Motor neuron (in vitro differentiated cells): ENCODE results near the gene S100A5. TPM values are rescaled to one million over a fixed set of nuclear protein-coding genes. Genes with fewer than 3 reads are reported as not detected.
"Not testable (repeated sequence)": the region's sequence is repeated elsewhere in the genome, so short reads cannot be mapped to it uniquely, and the experiment has no call there.

ENCODE experiments used
- ATAC-seq, 8 experiments: fragments of 200-7000 bp; cut with Tn5 transposase; replicated peaks in 6 of 8; 2 replicates each; pipeline ENCODE4 v1.8.0; 2021; ENCODE audit warnings: mild to moderate bottlenecking in 8 of 8, moderate library complexity in 8 of 8
- H3K27ac ChIP-seq, 2 donors: fragments of 250-450 bp; sonication (Bioruptor Pico); 2 replicates each; pipeline ENCODE4 v1.9.0; 2021; ENCODE audit warnings: antibody characterized with exemption in 2 of 2, mild to moderate bottlenecking in 2 of 2, moderate library complexity in 1 of 2
- H3K4me1 ChIP-seq, 2 donors: fragments of 250-450 bp; sonication (Bioruptor Pico); replicated peaks in 1 of 2; 2 replicates each; pipeline ENCODE4 v1.6.1; 2021; ENCODE audit warnings: antibody characterized with exemption in 2 of 2, mild to moderate bottlenecking in 2 of 2, moderate library complexity in 1 of 2
- H3K4me3 ChIP-seq, 5 donors: fragments of 250-450 bp; sonication (Bioruptor Pico); 2 replicates each; pipeline ENCODE4 v1.9.0; 2021; ENCODE audit warnings: antibody characterized with exemption in 5 of 5, mild to moderate bottlenecking in 5 of 5, moderate library complexity in 4 of 5
- WGBS, 10 experiments: fragments of 450-650 bp; shearing (Covaris generic); methylation state at CpG; one replicate each; pipeline ENCODE4 v1.0.0; 2022; 5-methylcytosine and 5-hydroxymethylcytosine counted together
- in situ Hi-C, 9 experiments: fragments of 400-800 bp; cut with MboI; loops; one replicate each; pipeline ENCODE4 v1.15.0; 2021; ENCODE audit warnings: low sequenced_read_pairs in 9 of 9, low pct_unique_long_range_greater_than_20kb in 2 of 9; ENCODE audit not compliant: unreplicated experiment in 9 of 9
- total RNA-seq, 8 experiments: library from RNA; unstranded; fragments of 300-600 nt; gene quantifications; 2 replicates each; pipeline versions ENCODE4 v1.2.3 to v1.2.4, GENCODE V29; 2022

Gene S100A5
- total RNA-seq, 8 experiments from 2014 or later: not detected

GRCh38 chr1:153563991-153564390 is 23.3 kb upstream of the S100A5 start:
- ATAC-seq: no peak
- H3K27ac ChIP-seq: no peak overlapping the region
- no peak overlapping the region for H3K4me3 ChIP-seq
- 60 to 92% (median 73%) methylated on average over 2 to 4 of the region's 7 CpGs; no CpG with 5 or more reads in 7 of the 10 experiments for WGBS, 10 experiments
- peaks cover 19 to 26% of the 10 kb centered on the region in 2 donors for H3K4me1 ChIP-seq
- in situ Hi-C loops: loop anchor here in 1 of 9 experiments (10.0 kb wide), 1 partner anchor 59 kb away; no protein-coding TSS in a partner anchor

- no peak overlapping the region for H3K27ac ChIP-seq
- H3K4me3 ChIP-seq: no peak overlapping the region
- 40 to 100% (median 88%) methylated on average over 1 to 4 of the region's 6 CpGs; no CpG with 5 or more reads in 6 of the 10 experiments for WGBS, 10 experiments
- ATAC-seq: no peak
- H3K4me1 ChIP-seq: peaks cover 16 to 23% of the 10 kb centered on the region in 2 donors
- in situ Hi-C loops: loop anchor here in 1 of 9 experiments (10.0 kb wide), 1 partner anchor 59 kb away; no protein-coding TSS in a partner anchor
Measured at GRCh38 chr1:153563483-153563901, 22.8 kb upstream of the S100A5 start.

GRCh38 chr1:153562021-153562420 is 21.3 kb upstream of the S100A5 start:
- not testable (repeated sequence) for ATAC-seq, H3K27ac ChIP-seq, H3K4me3 ChIP-seq
- WGBS, 10 experiments: 76 to 100% (median 88%) methylated on average over 1 to 3 of the region's 3 CpGs; no CpG with 5 or more reads in 1 of the 10 experiments
- in situ Hi-C loops: loop anchor here in 1 of 9 experiments (10.0 kb wide), 1 partner anchor 57 kb away; no protein-coding TSS in a partner anchor
- H3K4me1 ChIP-seq: peaks cover 15 to 16% of the 10 kb centered on the region in 2 donors

GRCh38 chr1:153561466-153561985 is 20.8 kb upstream of the S100A5 start:
- 83 to 100% (median 92%) methylated on average over 1 to 3 of the region's 3 CpGs; no CpG with 5 or more reads in 4 of the 10 experiments for WGBS, 10 experiments

GRCh38 chr1:153560771-153561465 is 20.2 kb upstream of the S100A5 start:
- WGBS, 10 experiments: 82 to 100% (median 88%) methylated on average over 1 to 10 of the region's 10 CpGs; no CpG with 5 or more reads in 1 of the 10 experiments
- in situ Hi-C loops: loop anchor here in 1 of 9 experiments (10.0 kb wide), 1 partner anchor 56 kb away; no protein-coding TSS in a partner anchor

More at GRCh38 chr1:153561466-153561985, 20.8 kb upstream of the S100A5 start:
- peaks cover 11% of the 10 kb centered on the region in 2 donors for H3K4me1 ChIP-seq
- no peak overlapping the region for H3K27ac ChIP-seq
- no peak for ATAC-seq
- no peak overlapping the region for H3K4me3 ChIP-seq
- in situ Hi-C loops: loop anchor here in 1 of 9 experiments (10.0 kb wide), 1 partner anchor 57 kb away; no protein-coding TSS in a partner anchor

GRCh38 chr1:153560241-153560640 is 19.5 kb upstream of the S100A5 start:
- Histone ChIP-seq H3K27ac (no peak overlapping the region), H3K4me1 (no peaks in the 10 kb centered on the region), H3K4me3 (no peak overlapping the region)
- WGBS, 10 experiments: 89 to 100% (median 93%) methylated on average over 2 of the region's 2 CpGs; no CpG with 5 or more reads in 5 of the 10 experiments
- ATAC-seq: no peak
- in situ Hi-C loops: loop anchor here in 1 of 9 experiments (10.0 kb wide), 1 partner anchor 55 kb away; no protein-coding TSS in a partner anchor

More at GRCh38 chr1:153560771-153561465, 20.2 kb upstream of the S100A5 start:
- ATAC-seq: no peak
- Histone ChIP-seq H3K4me1 (peaks cover 5% of the 10 kb centered on the region in 2 donors), H3K4me3 (no peak overlapping the region), H3K27ac (no peak overlapping the region)

GRCh38 chr1:153557877-153558276 is 17.1 kb upstream of the S100A5 start:
- no peaks in the 10 kb centered on the region for H3K4me1 ChIP-seq
- no peak for ATAC-seq
- H3K27ac ChIP-seq: no peak overlapping the region
- in situ Hi-C loops: no loop called here
- 51 to 100% (median 92%) methylated on average over 1 to 3 of the region's 3 CpGs; no CpG with 5 or more reads in 3 of the 10 experiments for WGBS, 10 experiments
- no peak overlapping the region for H3K4me3 ChIP-seq

- H3K4me3 ChIP-seq: no peak overlapping the region
- no peak for ATAC-seq
- H3K27ac ChIP-seq: no peak overlapping the region
- in situ Hi-C loops: no loop called here
- 80 to 100% (median 83%) methylated on average over 1 of the region's 1 CpG; no CpG with 5 or more reads in 7 of the 10 experiments for WGBS, 10 experiments
- no peaks in the 10 kb centered on the region for H3K4me1 ChIP-seq
Measured at GRCh38 chr1:153556348-153556747, 15.6 kb upstream of the S100A5 start.

GRCh38 chr1:153553830-153554541 is 13.3 kb upstream of the S100A5 start:
- 23 to 100% (median 90%) methylated on average over 1 to 2 of the region's 2 CpGs; no CpG with 5 or more reads in 5 of the 10 experiments for WGBS, 10 experiments
- no peak for ATAC-seq
- Histone ChIP-seq H3K27ac (no peak overlapping the region), H3K4me3 (no peak overlapping the region), H3K4me1 (no peaks in the 10 kb centered on the region)
- in situ Hi-C loops: no loop called here

GRCh38 chr1:153553096-153553495 is 12.4 kb upstream of the S100A5 start:
- 80 to 93% (median 86%) methylated on average over 1 to 10 of the region's 12 CpGs; no CpG with 5 or more reads in 7 of the 10 experiments for WGBS, 10 experiments
- Histone ChIP-seq H3K4me1 (no peaks in the 10 kb centered on the region), H3K27ac (no peak overlapping the region), H3K4me3 (no peak overlapping the region)
- no peak for ATAC-seq
- in situ Hi-C loops: no loop called here

- Histone ChIP-seq H3K4me1 (peaks cover under 1 to 2% of the 10 kb centered on the region in 2 donors), H3K4me3 (no peak overlapping the region), H3K27ac (no peak overlapping the region)
- in situ Hi-C loops: no loop called here
- ATAC-seq: peak in 1 of 8 experiments; percentile 39
- WGBS, 10 experiments: 77 to 100% (median 88%) methylated on average over 1 to 6 of the region's 8 CpGs; no CpG with 5 or more reads in 2 of the 10 experiments
Measured at GRCh38 chr1:153552335-153552734, 11.6 kb upstream of the S100A5 start.

- in situ Hi-C loops: no loop called here
- peaks cover 4 to 7% of the 10 kb centered on the region in 2 donors for H3K4me1 ChIP-seq
- H3K4me3 ChIP-seq: no peak overlapping the region
- 80 to 93% (median 83%) methylated on average over 3 to 9 of the region's 10 CpGs; no CpG with 5 or more reads in 4 of the 10 experiments for WGBS, 10 experiments
- H3K27ac ChIP-seq: no peak overlapping the region
- no peak for ATAC-seq
Measured at GRCh38 chr1:153550827-153551500, 10.2 kb upstream of the S100A5 start.
